ENCODE data around the gene IGSF21.

- TF ChIP-seq CTCF (conservative IDR thresholded peaks at IDR 0.05) (no peak), ZFX (IDR thresholded peaks at IDR 0.05) (no peak)
These were observed 220.1 kb downstream of the IGSF21 start for GRCh38 chr1:18327650-18328049.
